Measurements from ENCODE around the gene ANKFN1.

GRCh38 chr17:56505154-56505756 is 352.0 kb downstream of the ANKFN1 start:
- TF ChIP-seq CTCF (IDR thresholded peaks at IDR 0.05), result no peak
- no peak for TF ChIP-seq POLR2A (IDR thresholded peaks at IDR 0.05)
